Lung (tissue), 12 donors: Measurements from ENCODE around the gene AKT2. TPM values are rescaled to one million over a fixed set of nuclear protein-coding genes. Genes with fewer than 3 reads are reported as not detected.

Experiments
- ATAC-seq: fragments of 200-7000 bp; cut with Tn5 transposase; one replicate; pipeline ENCODE4 v1.9.1; 2020; ENCODE audit warnings: moderate number of reproducible peaks; ENCODE audit not compliant: insufficient read depth, low FRiP score
- DNase-seq, 3 donors: peaks; one replicate each; pipeline ENCODE4 v3.0.0-alpha.2; 2013 to 2017
- H3K27ac ChIP-seq, 2 donors: one replicate each; pipeline ENCODE4 v1.5.1; 2013; ENCODE audit warnings: mild to moderate bottlenecking in 2 of 2, moderate library complexity in 2 of 2, control low read depth in 1 of 2, inconsistent platforms in 1 of 2, low read depth in 1 of 2, low read length in 1 of 2
- H3K27me3 ChIP-seq, 3 donors: one replicate each; pipeline ENCODE4 v1.5.1; 2013; ENCODE audit warnings: low read length in 2 of 3; ENCODE audit not compliant: control insufficient read depth in 3 of 3, insufficient read depth in 3 of 3
- H3K36me3 ChIP-seq, 4 donors: one replicate each; pipeline ENCODE4 v1.5.1; 2013; ENCODE audit warnings: low read length in 4 of 4, mild to moderate bottlenecking in 1 of 4, moderate library complexity in 1 of 4; ENCODE audit not compliant: control insufficient read depth in 4 of 4, insufficient read depth in 4 of 4
- H3K4me1 ChIP-seq, 5 donors: one replicate each; pipeline ENCODE4 v1.5.1; 2013; ENCODE audit warnings: low read length in 5 of 5, mild to moderate bottlenecking in 2 of 5, moderate library complexity in 1 of 5; ENCODE audit not compliant: control insufficient read depth in 5 of 5, insufficient read depth in 5 of 5
- H3K4me3 ChIP-seq: one replicate; pipeline ENCODE4 v1.5.1; 2013; ENCODE audit warnings: mild to moderate bottlenecking, control low read depth, moderate library complexity
- H3K9ac ChIP-seq, 2 donors: one replicate each; pipeline ENCODE4 v1.5.1; 2013; ENCODE audit warnings: low read length in 2 of 2, control low read depth in 1 of 2; ENCODE audit not compliant: insufficient read depth in 1 of 2
- H3K9me3 ChIP-seq, 4 donors: one replicate each; pipeline ENCODE4 v1.5.1; 2013; ENCODE audit warnings: low read length in 3 of 4, mild to moderate bottlenecking in 1 of 4, moderate library complexity in 1 of 4; ENCODE audit not compliant: control insufficient read depth in 4 of 4, insufficient read depth in 3 of 4
- WGBS, 2 donors: extraction: QIAGEN DNeasy Blood & Tissue Kit; methylation state at CpG; one replicate each; pipeline ENCODE4 v1.1.7; 2013; 5-methylcytosine and 5-hydroxymethylcytosine counted together
- polyA plus RNA-seq, 2 donors: library from polyadenylated mRNA; stranded (reverse); fragments of 200-250 nt; gene quantifications; one replicate each; pipeline ENCODE4 v1.2.1, GENCODE V29; 2013
- total RNA-seq, 2 donors: library from RNA; depleted of rRNA in 1 of 2; stranded (reverse); fragments of >200 nt in 1 of 2; gene quantifications; one replicate each; pipeline ENCODE4 v1.2.1, GENCODE V29; 2014 to 2021
- TF ChIP-seq, protein P1 (sequence below): IDR thresholded peaks from 2 replicates; pipeline ENCODE4 v1.5.1; 2012; ENCODE audit warnings: mild to moderate bottlenecking; ENCODE audit errors: control extremely low read depth, extremely low read depth
- donor health status: control.
- donor health status: control.
- donor health status: Bipolar disorder and iron deficiency.
- donor health status: healthy.
- donor health status: DM: yes; HTN: yes; CAD: no.

AKT2 gene
- total and polyA plus RNA-seq, 4 donors = 62.3 to 138 (median 93.1) TPM

DNA sequence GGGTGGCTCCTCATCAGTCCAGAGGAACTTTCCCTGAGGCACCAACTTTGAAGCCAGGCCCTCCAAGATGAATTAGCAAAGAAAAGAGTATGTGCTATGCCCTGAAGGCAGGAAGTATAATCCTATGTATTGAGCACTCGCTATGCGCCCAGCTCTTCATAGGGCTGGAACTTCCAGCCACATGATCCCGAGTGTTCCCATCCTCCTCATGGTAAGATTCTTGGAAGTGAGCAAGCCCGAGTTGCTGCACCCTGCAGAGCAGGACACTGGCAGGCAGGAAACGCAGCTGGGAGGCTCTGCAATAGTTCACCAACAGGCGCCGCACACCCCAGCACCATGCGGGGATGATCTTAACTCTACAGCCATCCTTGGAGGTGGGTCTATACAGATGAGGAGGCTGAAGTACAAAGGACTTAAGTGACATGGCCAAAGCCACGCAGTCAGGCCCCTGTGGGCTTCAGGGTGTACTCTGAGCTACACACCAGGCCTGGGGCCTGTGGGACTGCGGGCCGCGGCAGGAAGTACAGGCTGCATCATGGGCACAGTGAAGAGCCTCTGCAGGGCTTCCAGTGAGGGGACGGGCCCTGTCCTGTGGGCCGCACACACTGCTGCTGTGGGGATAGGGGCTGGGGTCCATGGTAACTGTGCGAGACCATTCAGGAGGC lies 37.9 kb upstream of the AKT2 start:
- DNase-seq (no peak), ATAC-seq (no peak)
- H3K9ac ChIP-seq = no peak overlapping the region
- peaks cover 22 to 64% (median 32%) of the 10 kb centered on the region in 4 donors for H3K36me3 ChIP-seq
- TF ChIP-seq, protein P1, sequence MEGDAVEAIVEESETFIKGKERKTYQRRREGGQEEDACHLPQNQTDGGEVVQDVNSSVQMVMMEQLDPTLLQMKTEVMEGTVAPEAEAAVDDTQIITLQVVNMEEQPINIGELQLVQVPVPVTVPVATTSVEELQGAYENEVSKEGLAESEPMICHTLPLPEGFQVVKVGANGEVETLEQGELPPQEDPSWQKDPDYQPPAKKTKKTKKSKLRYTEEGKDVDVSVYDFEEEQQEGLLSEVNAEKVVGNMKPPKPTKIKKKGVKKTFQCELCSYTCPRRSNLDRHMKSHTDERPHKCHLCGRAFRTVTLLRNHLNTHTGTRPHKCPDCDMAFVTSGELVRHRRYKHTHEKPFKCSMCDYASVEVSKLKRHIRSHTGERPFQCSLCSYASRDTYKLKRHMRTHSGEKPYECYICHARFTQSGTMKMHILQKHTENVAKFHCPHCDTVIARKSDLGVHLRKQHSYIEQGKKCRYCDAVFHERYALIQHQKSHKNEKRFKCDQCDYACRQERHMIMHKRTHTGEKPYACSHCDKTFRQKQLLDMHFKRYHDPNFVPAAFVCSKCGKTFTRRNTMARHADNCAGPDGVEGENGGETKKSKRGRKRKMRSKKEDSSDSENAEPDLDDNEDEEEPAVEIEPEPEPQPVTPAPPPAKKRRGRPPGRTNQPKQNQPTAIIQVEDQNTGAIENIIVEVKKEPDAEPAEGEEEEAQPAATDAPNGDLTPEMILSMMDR = no peak
- no peak overlapping the region for H3K4me3 ChIP-seq
- H3K9me3 ChIP-seq = no peaks in the 10 kb centered on the region
- no peaks in the 10 kb centered on the region for H3K27me3 ChIP-seq
- no peak overlapping the region for H3K27ac ChIP-seq
- H3K4me1 ChIP-seq = no peaks in the 10 kb centered on the region
- 96 to 97% methylated on average over 15 of the region's 15 CpGs for WGBS, 2 donors

DNA sequence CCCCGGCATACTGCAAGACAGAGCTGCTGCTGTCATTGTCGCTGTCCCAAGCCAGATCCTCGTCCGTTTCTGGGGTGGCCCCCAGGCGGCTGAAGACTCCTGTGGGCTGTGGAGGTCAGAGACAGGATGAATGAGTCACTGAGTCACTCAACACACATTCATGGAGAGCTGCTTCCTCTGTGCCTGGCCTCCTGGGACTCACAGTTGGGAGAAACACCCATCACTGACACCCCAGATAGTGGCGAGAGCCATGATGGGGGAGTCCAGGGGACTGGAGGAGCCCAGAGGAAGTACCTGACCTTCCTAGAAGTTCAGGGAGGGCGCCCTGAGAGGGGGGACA lies 37.1 kb upstream of the AKT2 start:
- ATAC-seq (no peak), DNase-seq (no peak)
- Histone ChIP-seq H3K9ac (no peak overlapping the region), H3K27ac (no peak overlapping the region), H3K9me3 (no peaks in the 10 kb centered on the region), H3K36me3 (peaks cover 17 to 55% (median 27%) of the 10 kb centered on the region in 4 donors), H3K27me3 (no peaks in the 10 kb centered on the region), H3K4me1 (no peaks in the 10 kb centered on the region), H3K4me3 (no peak overlapping the region)
- 92 to 95% methylated on average over 7 of the region's 7 CpGs for WGBS, 2 donors
- TF ChIP-seq, protein P1 = no peak

DNA sequence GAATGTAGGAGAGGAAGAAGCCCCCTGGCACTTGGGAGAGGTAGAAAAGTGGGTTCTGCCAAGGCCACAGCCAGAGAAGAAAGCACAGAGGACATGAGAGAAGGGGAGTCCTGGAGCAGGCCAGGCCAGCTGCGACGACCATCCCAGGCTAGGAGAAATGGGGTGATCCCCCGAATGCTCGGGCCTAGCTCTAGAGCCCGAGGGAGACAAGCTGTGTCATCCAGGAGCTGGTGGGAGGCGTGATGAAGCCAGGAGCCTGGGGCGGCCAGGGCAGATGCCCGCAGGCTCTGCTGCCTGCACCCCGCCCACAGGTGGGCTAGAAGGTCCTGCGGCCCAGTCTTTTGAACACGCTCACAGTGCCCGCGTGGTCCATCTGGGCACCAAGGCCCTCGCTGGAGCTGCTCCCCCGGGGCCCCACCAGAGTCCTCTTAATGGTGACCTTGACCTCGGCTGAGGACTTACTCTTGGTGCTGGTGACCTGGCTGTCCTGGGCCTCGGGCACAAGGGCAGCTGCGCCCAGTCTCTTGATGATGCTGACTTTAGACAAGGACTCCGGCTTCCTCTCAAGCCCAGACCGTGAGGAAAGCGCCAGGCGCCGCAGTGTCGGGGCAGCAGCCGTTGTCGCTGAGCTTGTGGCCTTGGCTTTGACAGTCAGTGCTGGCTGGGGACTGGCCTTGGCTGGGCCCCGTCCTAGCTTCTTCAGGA lies 36.6 kb upstream of the AKT2 start:
- Histone ChIP-seq H3K36me3 (peaks cover 17 to 55% (median 26%) of the 10 kb centered on the region in 4 donors), H3K4me3 (no peak overlapping the region), H3K9ac (no peak overlapping the region), H3K27ac (no peak overlapping the region), H3K27me3 (no peaks in the 10 kb centered on the region), H3K9me3 (no peaks in the 10 kb centered on the region), H3K4me1 (no peaks in the 10 kb centered on the region)
- WGBS, 2 donors = 95 to 98% methylated on average over 27 of the region's 27 CpGs
- TF ChIP-seq, protein P1 = no peak
- ATAC-seq = no peak
- no peak for DNase-seq
